ENCODE data around the gene MARCHF4.

DNA sequence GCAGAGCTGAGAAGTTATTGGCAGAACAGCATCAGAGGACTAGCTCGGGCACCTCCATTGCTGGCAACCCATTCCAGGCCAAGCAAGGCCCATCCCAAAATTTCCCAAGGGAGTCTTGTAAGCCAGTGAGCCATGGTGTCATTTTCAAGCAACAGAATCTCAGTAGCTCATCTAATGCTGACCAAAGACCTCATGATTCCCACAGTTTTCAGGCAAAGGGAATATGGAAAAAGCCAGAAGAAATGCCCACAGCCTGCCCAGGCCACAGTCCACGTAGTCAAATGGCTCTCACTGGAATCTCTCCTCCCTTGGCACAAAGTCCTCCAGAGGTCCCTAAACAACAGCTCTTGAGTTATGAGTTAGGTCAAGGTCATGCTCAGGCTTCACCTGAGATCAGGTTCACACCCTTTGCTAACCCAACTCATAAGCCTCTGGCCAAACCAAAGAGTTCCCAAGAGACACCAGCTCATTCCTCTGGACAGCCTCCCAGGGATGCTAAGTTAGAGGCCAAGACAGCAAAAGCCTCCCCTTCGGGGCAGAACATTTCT lies 42.6 kb upstream of the MARCHF4 start:
- TF ChIP-seq CTCF (IDR thresholded peaks at IDR 0.05) (no peak), POLR2AphosphoS5 (IDR thresholded peaks at IDR 0.05; ENCODE audit: low read depth, low read length) (no peak), TCF7L2 (IDR thresholded peaks at IDR 0.05; ENCODE audit: low read depth, low read length) (no peak)
- TF ChIP-seq, protein P1, sequence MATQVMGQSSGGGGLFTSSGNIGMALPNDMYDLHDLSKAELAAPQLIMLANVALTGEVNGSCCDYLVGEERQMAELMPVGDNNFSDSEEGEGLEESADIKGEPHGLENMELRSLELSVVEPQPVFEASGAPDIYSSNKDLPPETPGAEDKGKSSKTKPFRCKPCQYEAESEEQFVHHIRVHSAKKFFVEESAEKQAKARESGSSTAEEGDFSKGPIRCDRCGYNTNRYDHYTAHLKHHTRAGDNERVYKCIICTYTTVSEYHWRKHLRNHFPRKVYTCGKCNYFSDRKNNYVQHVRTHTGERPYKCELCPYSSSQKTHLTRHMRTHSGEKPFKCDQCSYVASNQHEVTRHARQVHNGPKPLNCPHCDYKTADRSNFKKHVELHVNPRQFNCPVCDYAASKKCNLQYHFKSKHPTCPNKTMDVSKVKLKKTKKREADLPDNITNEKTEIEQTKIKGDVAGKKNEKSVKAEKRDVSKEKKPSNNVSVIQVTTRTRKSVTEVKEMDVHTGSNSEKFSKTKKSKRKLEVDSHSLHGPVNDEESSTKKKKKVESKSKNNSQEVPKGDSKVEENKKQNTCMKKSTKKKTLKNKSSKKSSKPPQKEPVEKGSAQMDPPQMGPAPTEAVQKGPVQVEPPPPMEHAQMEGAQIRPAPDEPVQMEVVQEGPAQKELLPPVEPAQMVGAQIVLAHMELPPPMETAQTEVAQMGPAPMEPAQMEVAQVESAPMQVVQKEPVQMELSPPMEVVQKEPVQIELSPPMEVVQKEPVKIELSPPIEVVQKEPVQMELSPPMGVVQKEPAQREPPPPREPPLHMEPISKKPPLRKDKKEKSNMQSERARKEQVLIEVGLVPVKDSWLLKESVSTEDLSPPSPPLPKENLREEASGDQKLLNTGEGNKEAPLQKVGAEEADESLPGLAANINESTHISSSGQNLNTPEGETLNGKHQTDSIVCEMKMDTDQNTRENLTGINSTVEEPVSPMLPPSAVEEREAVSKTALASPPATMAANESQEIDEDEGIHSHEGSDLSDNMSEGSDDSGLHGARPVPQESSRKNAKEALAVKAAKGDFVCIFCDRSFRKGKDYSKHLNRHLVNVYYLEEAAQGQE (IDR thresholded peaks at IDR 0.05; ENCODE audit: insufficient read depth in 1 of 2, low read depth in 2 of 2, low read length in 1 of 2) = no peak
